HEK293 (cell line): ENCODE data around the gene DDX10.

Source experiments
- CTCF ChIP-seq: fragments of 450-650 bp; formaldehyde crosslinking; IDR thresholded peaks from 2 replicates; pipeline ENCODE4 v1.5.1; 2016; ENCODE audit warnings: missing biosample characterization, missing genetic modification characterization
- PRDM1 ChIP-seq: fragments of 450-650 bp; formaldehyde crosslinking; IDR thresholded peaks from 2 replicates; pipeline ENCODE4; 2016; ENCODE audit warnings: missing biosample characterization, missing genetic modification characterization
- SETDB1 ChIP-seq: IDR thresholded peaks from one replicate; pipeline ENCODE4 v1.6.1; 2017; ENCODE audit warnings: mild to moderate bottlenecking, low read length, moderate library complexity, mixed read lengths; ENCODE audit not compliant: insufficient read length
- ZFP37 ChIP-seq: fragments of 450-650 bp; formaldehyde crosslinking; IDR thresholded peaks from 2 replicates; pipeline ENCODE4 v1.5.1; 2016; ENCODE audit warnings: missing biosample characterization, missing genetic modification characterization
- ZNF140 ChIP-seq: fragments of 450-650 bp; formaldehyde crosslinking; IDR thresholded peaks from 2 replicates; pipeline ENCODE4 v1.5.1; 2016; ENCODE audit warnings: missing biosample characterization, missing genetic modification characterization
- ZNF184 ChIP-seq: fragments of 450-650 bp; IDR thresholded peaks from 2 replicates; pipeline ENCODE4 v1.5.1; 2018; ENCODE audit warnings: missing biosample characterization, mild to moderate bottlenecking, missing genetic modification characterization
- ZNF274 ChIP-seq, 2 experiments: fragments of 200-500 bp in 1 of 2; fragments of 450-650 bp in 1 of 2; sonication (Bioruptor generic) in 1 of 2; formaldehyde crosslinking in 1 of 2; IDR thresholded peaks; 2 replicates each; pipeline versions ENCODE4 v1.5.1 to v1.6.1; 2014 to 2016; ENCODE audit warnings: borderline replicate concordance in 1 of 2, inconsistent platforms in 1 of 2, low read length in 1 of 2, missing biosample characterization in 1 of 2, missing genetic modification characterization in 1 of 2
- ZNF280D ChIP-seq: fragments of 450-650 bp; formaldehyde crosslinking; IDR thresholded peaks from 2 replicates; pipeline ENCODE4 v1.5.1; 2016; ENCODE audit warnings: missing biosample characterization, missing genetic modification characterization
- ZNF302 ChIP-seq: fragments of 450-650 bp; formaldehyde crosslinking; IDR thresholded peaks from 2 replicates; pipeline ENCODE4 v1.5.1; 2016; ENCODE audit warnings: missing biosample characterization, missing genetic modification characterization, low read depth
- ZNF449 ChIP-seq: fragments of 450-650 bp; formaldehyde crosslinking; IDR thresholded peaks from 2 replicates; pipeline ENCODE4 v1.5.1; 2017; ENCODE audit warnings: missing biosample characterization, mild to moderate bottlenecking, missing genetic modification characterization, moderate library complexity
- ZNF558 ChIP-seq: fragments of 450-650 bp; formaldehyde crosslinking; IDR thresholded peaks from 2 replicates; pipeline ENCODE4 v1.5.1; 2016; ENCODE audit warnings: missing biosample characterization, missing genetic modification characterization
- ZNF561 ChIP-seq: fragments of 450-650 bp; IDR thresholded peaks from 2 replicates; pipeline ENCODE4 v1.5.1; 2018; ENCODE audit warnings: missing biosample characterization, missing genetic modification characterization, borderline replicate concordance
- ZNF629 ChIP-seq: fragments of 450-650 bp; formaldehyde crosslinking; IDR thresholded peaks from 2 replicates; pipeline ENCODE4 v1.5.1; 2017; ENCODE audit warnings: missing biosample characterization, missing genetic modification characterization
- ZXDB ChIP-seq: fragments of 450-650 bp; formaldehyde crosslinking; IDR thresholded peaks from 2 replicates; pipeline ENCODE4 v1.5.1; 2016; ENCODE audit warnings: missing biosample characterization, missing genetic modification characterization

- TF ChIP-seq CTCF, result no peak
- TF ChIP-seq ZFP37 (tag by site-specific recombination), result no peak
- TF ChIP-seq ZXDB (tag by site-specific recombination), result no peak
- no peak for TF ChIP-seq PRDM1 (tag by site-specific recombination)
- TF ChIP-seq ZNF449, result no peak
- TF ChIP-seq SETDB1, result no peak
- no peak for TF ChIP-seq ZNF140 (tag by site-specific recombination)
- TF ChIP-seq ZNF280D (tag by site-specific recombination), result no peak
- TF ChIP-seq ZNF629 (tag by site-specific recombination), result no peak
- no peak for TF ChIP-seq ZNF561
- TF ChIP-seq ZNF184 (tag by site-specific recombination), result no peak
- TF ChIP-seq ZNF558, result no peak
- TF ChIP-seq ZNF274 (IDR thresholded peaks at IDR 0.05; ENCODE audit: low read length), result no peak
- TF ChIP-seq ZNF274 (tag by site-specific recombination; IDR thresholded peaks at IDR 0.05; ENCODE audit: borderline replicate concordance), result no peak
- no peak for TF ChIP-seq ZNF302 (tag by site-specific recombination)
Observed at GRCh38 chr11:108796551-108796950, 131.7 kb downstream of the DDX10 start.
